Measurements from ENCODE around the gene TRPC4AP.

DNA sequence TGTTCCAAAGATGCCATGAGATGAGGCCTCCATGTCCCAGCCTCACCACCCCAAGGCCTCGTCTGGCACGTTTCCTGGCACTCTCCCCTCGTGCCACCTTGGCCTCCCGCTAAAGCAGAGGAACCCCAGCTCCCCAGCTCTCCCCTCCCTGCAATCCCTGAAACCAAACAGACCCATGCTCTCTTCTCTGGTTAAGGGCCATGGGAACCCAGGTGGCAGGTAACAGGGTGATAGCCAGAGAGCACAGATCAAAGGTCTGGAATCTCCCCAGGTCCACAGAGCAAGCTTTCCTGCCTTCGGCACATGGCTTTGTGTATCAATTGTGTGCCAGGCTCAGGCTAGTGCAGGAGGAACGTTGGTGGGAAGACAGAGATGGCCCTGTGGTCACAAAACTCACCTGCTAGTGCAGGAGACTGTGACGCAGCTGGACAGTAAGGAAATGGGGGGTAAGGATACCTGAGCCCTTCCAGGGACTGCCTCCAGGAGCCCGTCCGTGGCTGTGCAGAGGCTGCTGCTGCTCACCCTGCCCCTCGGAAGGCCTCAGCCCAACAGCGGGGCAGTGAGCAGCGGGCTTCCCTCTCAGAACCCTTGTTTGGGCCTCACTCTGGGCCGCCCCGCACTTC, 98.0 kb downstream of the TRPC4AP start:
- TF ChIP-seq ELF1 (IDR thresholded peaks at IDR 0.05; ENCODE audit: borderline replicate concordance, low read depth) (no peak), CTCF (IDR thresholded peaks at IDR 0.05 in 2 of 3, conservative IDR thresholded peaks at IDR 0.05 in 1 of 3; ENCODE audit: borderline replicate concordance in 1 of 3, insufficient read depth in 1 of 3, low read depth in 2 of 3, low read length in 2 of 3) (no peak), POLR2A (IDR thresholded peaks at IDR 0.05; ENCODE audit: borderline replicate concordance, extremely low read depth, insufficient read depth, insufficient read length) (no peak), REST (IDR thresholded peaks at IDR 0.05; ENCODE audit: low read depth) (no peak), JUND (IDR thresholded peaks at IDR 0.05) (no peak), SRF (IDR thresholded peaks at IDR 0.05; ENCODE audit: low read depth) (no peak), EZH2 (IDR thresholded peaks at IDR 0.05) (no peak)
